ENCODE results near the gene MUS81.

GRCh38 chr11:65900899-65901180, 40.6 kb downstream of the MUS81 start:
- TF ChIP-seq CHD1 (IDR thresholded peaks at IDR 0.05; ENCODE audit: low read depth, low read length) (no peak), POLR2A (IDR thresholded peaks at IDR 0.05; ENCODE audit: low read depth, low read length) (no peak), CTCF (conservative IDR thresholded peaks at IDR 0.05; ENCODE audit: low read depth, low read length) (no peak), RCOR1 (IDR thresholded peaks at IDR 0.05; ENCODE audit: insufficient replicate concordance, low read length) (no peak), CEBPB (IDR thresholded peaks at IDR 0.05; ENCODE audit: low read depth, low read length) (no peak), BHLHE40 (IDR thresholded peaks at IDR 0.05; ENCODE audit: low read depth, low read length) (no peak), ELK1 (IDR thresholded peaks at IDR 0.05; ENCODE audit: borderline replicate concordance, low read depth, low read length) (no peak), MXI1 (IDR thresholded peaks at IDR 0.05; ENCODE audit: borderline replicate concordance, low read depth, low read length) (no peak), RAD21 (IDR thresholded peaks at IDR 0.05; ENCODE audit: low read length) (no peak), USF2 (IDR thresholded peaks at IDR 0.05; ENCODE audit: low read depth, low read length) (no peak), MAFK (IDR thresholded peaks at IDR 0.05; ENCODE audit: low read depth, low read length) (no peak), RFX5 (IDR thresholded peaks at IDR 0.05; ENCODE audit: low read depth, low read length) (no peak), MAZ (IDR thresholded peaks at IDR 0.05; ENCODE audit: borderline replicate concordance, low read depth, low read length) (no peak), SMC3 (IDR thresholded peaks at IDR 0.05; ENCODE audit: low read depth, low read length) (no peak)

All from IMR-90 (cell line).